Astrocyte of the spinal cord (primary cell): ENCODE data around the gene FAM240A.

Source experiments
- DNase-seq: peaks from one replicate; pipeline ENCODE4 v3.0.0; 2011; ENCODE audit warnings: low read depth, low spot score
- H3K4me3 ChIP-seq: 2 replicates; pipeline ENCODE4 v1.5.1; 2011; ENCODE audit warnings: low read depth, mild to moderate bottlenecking, low read length, moderate library complexity
- in situ Hi-C: cut with HindIII; loops from 2 replicates; pipeline ENCODE4 v1.10.0; 2017; ENCODE audit warnings: low sequenced_read_pairs
- TF ChIP-seq, protein P1 (sequence below): IDR thresholded peaks from 2 replicates; pipeline ENCODE4 v1.5.1; 2012; ENCODE audit warnings: low read depth, mild to moderate bottlenecking, low read length, inconsistent platforms

The FAM240A gene

DNA sequence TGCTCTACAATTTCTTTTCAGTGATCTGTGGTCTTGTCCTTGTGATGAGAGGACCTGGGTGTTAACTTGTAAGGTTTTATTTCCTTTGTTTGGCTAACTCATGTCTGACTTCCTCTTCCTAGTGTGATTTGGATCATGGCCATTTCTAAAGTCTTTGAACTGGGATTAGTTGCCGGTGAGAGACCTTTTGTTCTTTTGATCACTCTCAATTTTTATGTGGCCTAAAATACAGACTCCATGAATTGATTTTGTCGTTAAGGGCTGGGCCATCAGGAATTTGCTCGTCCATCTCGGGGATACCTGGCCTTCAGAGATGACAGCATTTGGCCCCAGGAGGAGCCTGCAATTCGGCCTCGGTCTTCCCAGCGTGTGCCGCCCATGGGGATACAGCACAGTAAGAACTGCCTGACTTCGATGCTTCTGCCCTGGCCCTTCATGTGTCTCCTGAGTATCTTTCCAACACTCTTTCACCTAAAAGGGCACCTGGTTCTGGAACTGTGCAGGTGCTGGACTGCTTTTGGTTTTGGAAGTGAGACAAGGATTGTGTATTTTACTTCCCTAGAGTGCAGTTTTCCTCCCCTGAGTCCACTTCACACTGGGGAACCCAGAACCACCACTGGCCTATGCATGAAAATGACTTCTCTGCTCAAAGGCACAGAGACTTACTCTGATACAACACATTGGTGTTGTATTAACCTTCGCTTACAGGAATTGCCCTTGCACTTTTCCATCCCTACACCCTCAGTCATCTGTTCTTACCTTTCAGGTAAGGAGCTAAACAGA is 33.2 kb upstream of the FAM240A start:
- DNase-seq: no peak
- TF ChIP-seq, protein P1, sequence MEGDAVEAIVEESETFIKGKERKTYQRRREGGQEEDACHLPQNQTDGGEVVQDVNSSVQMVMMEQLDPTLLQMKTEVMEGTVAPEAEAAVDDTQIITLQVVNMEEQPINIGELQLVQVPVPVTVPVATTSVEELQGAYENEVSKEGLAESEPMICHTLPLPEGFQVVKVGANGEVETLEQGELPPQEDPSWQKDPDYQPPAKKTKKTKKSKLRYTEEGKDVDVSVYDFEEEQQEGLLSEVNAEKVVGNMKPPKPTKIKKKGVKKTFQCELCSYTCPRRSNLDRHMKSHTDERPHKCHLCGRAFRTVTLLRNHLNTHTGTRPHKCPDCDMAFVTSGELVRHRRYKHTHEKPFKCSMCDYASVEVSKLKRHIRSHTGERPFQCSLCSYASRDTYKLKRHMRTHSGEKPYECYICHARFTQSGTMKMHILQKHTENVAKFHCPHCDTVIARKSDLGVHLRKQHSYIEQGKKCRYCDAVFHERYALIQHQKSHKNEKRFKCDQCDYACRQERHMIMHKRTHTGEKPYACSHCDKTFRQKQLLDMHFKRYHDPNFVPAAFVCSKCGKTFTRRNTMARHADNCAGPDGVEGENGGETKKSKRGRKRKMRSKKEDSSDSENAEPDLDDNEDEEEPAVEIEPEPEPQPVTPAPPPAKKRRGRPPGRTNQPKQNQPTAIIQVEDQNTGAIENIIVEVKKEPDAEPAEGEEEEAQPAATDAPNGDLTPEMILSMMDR: no peak
- no peak overlapping the region for H3K4me3 ChIP-seq
- in situ Hi-C loops: no loop called here

DNA sequence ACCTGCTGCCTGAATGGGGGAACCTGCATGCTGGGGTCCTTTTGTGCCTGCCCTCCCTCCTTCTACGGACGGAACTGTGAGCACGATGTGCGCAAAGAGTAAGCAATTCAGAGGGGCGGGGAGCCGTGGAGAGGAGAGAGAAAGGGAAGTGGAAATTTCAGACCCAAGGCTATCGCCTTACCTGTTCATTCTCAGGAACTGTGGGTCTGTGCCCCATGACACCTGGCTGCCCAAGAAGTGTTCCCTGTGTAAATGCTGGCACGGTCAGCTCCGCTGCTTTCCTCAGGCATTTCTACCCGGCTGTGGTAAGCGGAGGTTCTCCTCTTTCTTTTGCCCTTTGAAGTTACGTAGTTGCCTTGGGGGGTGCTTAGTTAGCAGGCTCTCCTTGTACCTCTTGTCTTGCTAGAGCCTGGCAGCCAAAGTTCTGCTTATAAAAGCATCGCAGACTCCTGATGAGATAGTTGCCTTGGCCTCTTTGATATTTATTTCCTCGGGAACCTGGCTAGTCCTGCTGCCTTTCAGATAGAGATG is 32.5 kb upstream of the FAM240A start:
- TF ChIP-seq, protein P1: no peak
- DNase-seq: no peak
- no peak overlapping the region for H3K4me3 ChIP-seq
- in situ Hi-C loops: no loop called here

DNA sequence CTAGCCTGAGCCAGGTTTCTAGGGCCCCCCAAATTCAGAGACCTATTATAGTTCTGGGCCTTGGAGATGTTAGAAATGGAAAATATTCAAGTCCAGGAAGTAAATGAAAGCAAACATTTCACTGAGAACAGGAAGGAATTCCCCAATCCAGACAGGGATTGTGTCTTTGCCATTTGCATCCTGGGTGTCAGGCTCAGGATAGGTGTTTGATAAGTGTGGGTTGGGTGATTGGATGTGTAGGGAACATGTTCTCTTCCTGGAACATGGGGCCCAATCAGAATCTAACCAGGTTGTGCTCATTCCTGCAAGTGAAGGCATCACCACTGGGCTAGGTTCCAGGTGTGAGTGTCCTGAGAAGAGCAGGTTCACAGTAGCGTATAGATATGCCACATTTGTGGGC is 31.6 kb upstream of the FAM240A start:
- no peak for DNase-seq
- in situ Hi-C loops: no loop called here
- no peak overlapping the region for H3K4me3 ChIP-seq
- TF ChIP-seq, protein P1: no peak

DNA sequence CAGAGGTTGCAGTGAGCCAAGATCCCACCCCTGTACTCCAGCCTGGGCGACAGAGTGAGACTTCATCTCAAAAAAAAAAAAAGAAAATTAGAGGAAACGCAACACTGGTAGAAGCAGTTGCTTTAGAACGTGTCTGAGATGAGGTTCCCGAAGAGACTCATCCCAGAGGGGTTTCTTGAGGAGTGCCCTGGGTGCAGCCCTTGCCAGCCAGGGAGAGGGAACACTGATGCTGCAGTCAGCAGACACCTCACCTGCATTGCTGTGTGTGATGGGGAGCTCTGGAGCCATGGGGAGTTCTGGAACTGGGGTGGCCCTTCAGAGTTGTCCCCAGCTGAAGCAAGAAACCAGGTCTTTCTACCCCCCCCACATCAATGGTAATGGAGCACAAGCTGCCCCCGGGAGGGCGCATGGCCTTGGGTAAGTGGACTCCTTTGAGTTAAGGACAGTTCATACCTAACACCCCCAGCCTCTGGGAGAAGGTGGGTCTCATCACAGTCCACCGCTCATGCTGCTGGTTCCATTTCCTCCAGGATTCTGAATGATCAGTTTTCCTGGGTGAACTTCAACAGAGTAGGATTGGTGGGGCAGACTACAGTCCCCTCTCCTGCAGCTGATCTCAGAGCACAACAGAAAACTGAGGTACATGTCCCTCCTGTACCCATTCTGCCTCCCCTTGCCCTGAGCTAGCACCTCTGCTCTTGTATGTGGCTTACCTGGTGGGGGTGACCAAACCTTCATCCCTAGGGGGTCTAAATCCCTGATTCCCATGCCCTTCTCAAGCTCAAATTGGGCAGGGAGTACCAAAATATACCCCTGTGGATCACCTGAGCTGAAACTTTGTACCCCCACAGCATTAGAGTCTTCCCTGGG is 27.5 kb upstream of the FAM240A start:
- in situ Hi-C loops: no loop called here
- no peak for DNase-seq
- TF ChIP-seq, protein P1: no peak
- no peak overlapping the region for H3K4me3 ChIP-seq

DNA sequence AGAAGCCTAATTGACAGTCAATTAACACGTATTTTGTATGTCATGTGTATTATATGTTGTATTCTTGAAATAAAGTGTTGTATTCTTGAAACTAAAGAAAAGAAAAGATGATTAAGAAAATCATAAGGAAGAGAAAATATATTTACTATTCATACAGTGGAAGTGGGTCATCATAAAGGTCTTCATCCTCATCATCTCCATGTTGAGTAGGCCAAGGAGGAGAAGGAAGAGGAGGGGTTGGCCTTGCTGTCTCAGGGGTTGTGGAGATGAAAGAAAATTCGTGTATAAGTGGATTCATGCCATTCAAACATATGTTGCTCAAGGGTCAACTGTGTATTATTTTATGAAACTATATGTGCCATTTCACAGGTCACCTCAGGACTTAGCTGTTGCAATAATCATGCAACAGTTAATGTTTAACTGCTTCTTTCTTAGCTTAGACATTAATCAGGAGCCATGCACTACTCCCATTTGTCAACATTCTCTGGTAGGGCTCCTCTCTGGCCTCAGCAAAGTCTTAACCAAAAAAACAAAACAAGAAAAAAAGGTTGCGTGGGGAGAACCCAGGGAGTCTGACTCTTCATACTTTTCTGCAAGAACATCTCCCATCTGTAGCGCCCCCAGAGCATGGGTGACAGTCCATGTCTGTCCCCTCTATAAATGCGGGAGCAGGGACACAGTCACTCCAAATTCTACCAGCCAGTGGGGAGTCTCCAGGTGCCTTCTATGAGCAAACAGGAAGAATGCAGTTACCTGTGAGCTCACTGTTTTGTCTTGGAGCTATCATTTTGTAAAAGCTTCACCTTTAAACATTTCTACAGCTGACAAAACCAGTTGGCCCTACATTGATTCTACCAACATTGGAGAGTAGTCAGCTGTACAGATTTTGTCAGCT is 26.3 kb upstream of the FAM240A start:
- TF ChIP-seq, protein P1: no peak
- no peak for DNase-seq
- in situ Hi-C loops: no loop called here
- H3K4me3 ChIP-seq: no peak overlapping the region
